A549 (cell line): ENCODE results near the gene NIM1K. TPM values are rescaled to one million over a fixed set of nuclear protein-coding genes. Genes with fewer than 3 reads are reported as not detected.
"Not testable (repeated sequence)": the region's sequence is repeated elsewhere in the genome, so short reads cannot be mapped to it uniquely, and the experiment has no call there.

Experiments
- ATAC-seq, 2 experiments: fragments of 200-7000 bp in 1 of 2; fragments of >200 bp in 1 of 2; cut with Nextera tagmentation in 1 of 2; cut with Tn5 transposase in 1 of 2; 3 replicates each; pipeline versions ENCODE4 v1.8.0 to v1.9.1; 2018 to 2020; ENCODE audit warnings: mild to moderate bottlenecking in 1 of 2, moderate library complexity in 1 of 2
- CTCF ChIA-PET: fragments of 300-600 bp; sonication (Branson Sonifier 250); formaldehyde crosslinking; extraction: SDS; loops from one replicate; lab custom pipeline; 2021; ENCODE audit warnings: antibody characterized with exemption, inconsistent platforms; lab: Yijun Ruan, JAX
- POLR2A ChIA-PET: fragments of 350-600 bp; formaldehyde crosslinking; extraction: SDS; loops from one replicate; lab custom pipeline; 2021; ENCODE audit warnings: antibody characterized with exemption, inconsistent platforms; lab: Yijun Ruan, JAX
- DNase-seq, 2 experiments: peaks; one replicate each; pipeline versions ENCODE4 v3.0.0 to v3.0.0-alpha.2; 2011 to 2016; ENCODE audit warnings: low read depth in 1 of 2, low spot score in 1 of 2
- FAIRE-seq: peaks from 2 replicates; lab custom pipeline; 2011; peaks lifted over from hg19 to GRCh38; lab: Jason Lieb, UNC
- H3K27ac ChIP-seq, 2 experiments: fragments of >200 bp; sonication (Bioruptor Twin); formaldehyde crosslinking; 3 replicates each; pipeline ENCODE4 v1.5.1; 2016 to 2017
- H3K4me1 ChIP-seq: fragments of >200 bp; sonication (Bioruptor Twin); formaldehyde crosslinking; 3 replicates; pipeline ENCODE4 v1.6.1; 2016
- H3K4me2 ChIP-seq: fragments of >200 bp; sonication (Bioruptor Twin); formaldehyde crosslinking; 3 replicates; pipeline ENCODE4 v1.6.1; 2016
- H3K4me3 ChIP-seq: fragments of >200 bp; sonication (Bioruptor Twin); formaldehyde crosslinking; 3 replicates; pipeline ENCODE4 v1.5.1; 2016
- H3K9me3 ChIP-seq: fragments of >200 bp; sonication (Bioruptor Twin); formaldehyde crosslinking; 3 replicates; pipeline ENCODE4 v1.6.1; 2016
- WGBS: methylation state at CpG from one replicate; pipeline ENCODE4 v1.1.6; 2017; ENCODE audit errors: missing lambda C conversion rate; 5-methylcytosine and 5-hydroxymethylcytosine counted together
- polyA plus RNA-seq, 4 experiments: library from polyadenylated mRNA; depleted of rRNA in 3 of 4; stranded (reverse); fragments of >200 nt; fragmentation: RNase III in 1 of 4; extraction: RNeasy Plus Mini Kit Qiagen cat#74134 plus additional on column Dnase treatment in 1 of 4; gene quantifications; 2 replicates in 3 of 4; 3 replicates in 1 of 4; pipeline ENCODE4 v1.2.3, GENCODE V29; 2011 to 2017
- small RNA-seq, 6 experiments: library from RNA; depleted of rRNA; stranded (forward); fragments of <200 nt; gene quantifications; one replicate each; pipeline ENCODE3, GENCODE V24; 2012

NIM1K gene
- polyA plus RNA-seq, 2 of the 4 experiments (the other 2 are of a cell fraction) = 0.06 to 0.23 TPM

GRCh38 chr5:43323488-43323887, 131.5 kb downstream of the NIM1K start:
- POLR2A ChIA-PET, H3K4me3 ChIP-seq, ATAC-seq, CTCF ChIA-PET, DNase-seq, H3K27ac ChIP-seq, H3K4me1 ChIP-seq, H3K4me2 ChIP-seq, H3K9me3 ChIP-seq, FAIRE-seq: not testable (repeated sequence)
- 53% methylated on average over 3 of the region's 3 CpGs for WGBS

- H3K27ac ChIP-seq, DNase-seq, ATAC-seq, H3K4me3 ChIP-seq, CTCF ChIA-PET, H3K4me2 ChIP-seq, FAIRE-seq, H3K9me3 ChIP-seq, H3K4me1 ChIP-seq, POLR2A ChIA-PET: not testable (repeated sequence)
These were observed 133.6 kb downstream of the NIM1K start for GRCh38 chr5:43325624-43326023.

Small RNA genes within 50 kb of the gene (small RNA-seq; reads per million reads assigned to genes)
- gene AC106800.4 = 0 reads per million in 6 experiments

Other genes with a start within 250 kb of the NIM1K start
- gene ANXA2R, start 151.9 kb upstream of the NIM1K start, polyA plus RNA-seq (2011; rRNA removed) = 1.7 and 1.8 TPM in 2 replicates
- 1.7 to 2.1 TPM (median 2.1 TPM) in 3 replicates for gene ANXA2R, start 151.9 kb upstream of the NIM1K start, polyA plus RNA-seq (2017; fragmentation: RNase III; extraction: RNeasy Plus Mini Kit Qiagen cat#74134 plus additional on column Dnase treatment)
- gene ZNF131, start 71.3 kb upstream of the NIM1K start, polyA plus RNA-seq (2011; rRNA removed) = 37.5 and 47.9 TPM in 2 replicates
- gene ZNF131, start 71.3 kb upstream of the NIM1K start, polyA plus RNA-seq (2017; fragmentation: RNase III; extraction: RNeasy Plus Mini Kit Qiagen cat#74134 plus additional on column Dnase treatment) = 21.7 to 25.3 TPM (median 22.6 TPM) in 3 replicates
- 54.1 and 72.8 TPM in 2 replicates for gene HMGCS1, start 121.2 kb downstream of the NIM1K start, polyA plus RNA-seq (2011; rRNA removed)
- gene HMGCS1, start 121.2 kb downstream of the NIM1K start, polyA plus RNA-seq (2017; fragmentation: RNase III; extraction: RNeasy Plus Mini Kit Qiagen cat#74134 plus additional on column Dnase treatment) = 51.3 to 64.8 TPM (median 60.3 TPM) in 3 replicates
- gene CCL28, start 220.2 kb downstream of the NIM1K start, polyA plus RNA-seq (2011; rRNA removed) = 0.39 and 0.50 TPM in 2 replicates
- 0.09 to 0.15 TPM (median 0.13 TPM) in 3 replicates for gene CCL28, start 220.2 kb downstream of the NIM1K start, polyA plus RNA-seq (2017; fragmentation: RNase III; extraction: RNeasy Plus Mini Kit Qiagen cat#74134 plus additional on column Dnase treatment)